ENCODE data around the gene KIAA1217. TPM values are rescaled to one million over a fixed set of nuclear protein-coding genes. Genes with fewer than 3 reads are reported as not detected.
"Not testable (repeated sequence)": the region's sequence is repeated elsewhere in the genome, so short reads cannot be mapped to it uniquely, and the experiment has no call there.

Gene KIAA1217
- total and polyA plus RNA-seq, 12 donors: 10.8 to 73.7 (median 40.8) TPM

DNA sequence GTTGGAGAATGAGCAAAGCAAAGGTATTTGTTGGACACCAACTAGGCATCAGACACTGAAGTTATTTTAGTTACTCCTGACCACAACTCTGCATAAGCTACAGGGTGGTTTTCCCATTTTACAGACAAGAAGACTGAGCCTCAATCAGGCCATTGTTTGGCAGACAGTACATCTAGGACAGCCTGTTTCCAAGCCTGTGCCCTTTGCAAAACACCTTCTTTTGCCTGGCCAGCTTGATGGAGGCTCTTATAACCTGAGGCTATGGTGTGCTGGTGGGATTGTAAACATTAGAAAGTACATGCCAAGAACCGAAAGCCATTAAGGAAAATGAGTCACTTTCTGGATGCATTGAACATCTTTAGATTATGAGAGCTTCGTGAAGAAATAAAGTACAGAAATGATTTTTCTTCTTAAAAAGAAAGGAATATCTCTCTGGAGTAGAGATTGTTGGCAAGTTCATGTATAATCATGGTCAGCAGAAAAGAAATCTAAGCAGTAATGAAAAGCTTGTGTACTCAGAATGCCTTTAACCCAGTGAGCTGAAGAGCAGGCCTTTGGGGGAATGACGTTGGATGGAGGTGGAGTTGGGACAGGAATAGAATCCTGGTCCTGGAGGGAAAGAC is 140.6 kb downstream of the KIAA1217 start:
- H3K4me3 ChIP-seq: no peak overlapping the region
- H3K27ac ChIP-seq: no peak overlapping the region
- WGBS, 4 donors: 67 to 77% (median 74%) methylated on average over 3 of the region's 3 CpGs
- H3K27me3 ChIP-seq: no peaks in the 10 kb centered on the region
- no peaks in the 10 kb centered on the region for H3K36me3 ChIP-seq (replicated peaks in 1 of 2)
- intact Hi-C loops (cut with DNase I): loop anchor here in 1 of 2 donors (10.0 kb wide), 1 partner anchor 145 kb away; the partner anchor contains the start of gene KIAA1217
- H3K9me3 ChIP-seq (replicated peaks in 1 of 3): no peaks in the 10 kb centered on the region
- DNase-seq: no peak
- H3K4me1 ChIP-seq (replicated peaks in 1 of 2): peaks cover 17 to 33% of the 10 kb centered on the region in 2 donors
- no peak for TF ChIP-seq POLR2A (IDR thresholded peaks at IDR 0.05)
- TF ChIP-seq, protein P1, sequence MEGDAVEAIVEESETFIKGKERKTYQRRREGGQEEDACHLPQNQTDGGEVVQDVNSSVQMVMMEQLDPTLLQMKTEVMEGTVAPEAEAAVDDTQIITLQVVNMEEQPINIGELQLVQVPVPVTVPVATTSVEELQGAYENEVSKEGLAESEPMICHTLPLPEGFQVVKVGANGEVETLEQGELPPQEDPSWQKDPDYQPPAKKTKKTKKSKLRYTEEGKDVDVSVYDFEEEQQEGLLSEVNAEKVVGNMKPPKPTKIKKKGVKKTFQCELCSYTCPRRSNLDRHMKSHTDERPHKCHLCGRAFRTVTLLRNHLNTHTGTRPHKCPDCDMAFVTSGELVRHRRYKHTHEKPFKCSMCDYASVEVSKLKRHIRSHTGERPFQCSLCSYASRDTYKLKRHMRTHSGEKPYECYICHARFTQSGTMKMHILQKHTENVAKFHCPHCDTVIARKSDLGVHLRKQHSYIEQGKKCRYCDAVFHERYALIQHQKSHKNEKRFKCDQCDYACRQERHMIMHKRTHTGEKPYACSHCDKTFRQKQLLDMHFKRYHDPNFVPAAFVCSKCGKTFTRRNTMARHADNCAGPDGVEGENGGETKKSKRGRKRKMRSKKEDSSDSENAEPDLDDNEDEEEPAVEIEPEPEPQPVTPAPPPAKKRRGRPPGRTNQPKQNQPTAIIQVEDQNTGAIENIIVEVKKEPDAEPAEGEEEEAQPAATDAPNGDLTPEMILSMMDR (IDR thresholded peaks at IDR 0.05): no peak

DNA sequence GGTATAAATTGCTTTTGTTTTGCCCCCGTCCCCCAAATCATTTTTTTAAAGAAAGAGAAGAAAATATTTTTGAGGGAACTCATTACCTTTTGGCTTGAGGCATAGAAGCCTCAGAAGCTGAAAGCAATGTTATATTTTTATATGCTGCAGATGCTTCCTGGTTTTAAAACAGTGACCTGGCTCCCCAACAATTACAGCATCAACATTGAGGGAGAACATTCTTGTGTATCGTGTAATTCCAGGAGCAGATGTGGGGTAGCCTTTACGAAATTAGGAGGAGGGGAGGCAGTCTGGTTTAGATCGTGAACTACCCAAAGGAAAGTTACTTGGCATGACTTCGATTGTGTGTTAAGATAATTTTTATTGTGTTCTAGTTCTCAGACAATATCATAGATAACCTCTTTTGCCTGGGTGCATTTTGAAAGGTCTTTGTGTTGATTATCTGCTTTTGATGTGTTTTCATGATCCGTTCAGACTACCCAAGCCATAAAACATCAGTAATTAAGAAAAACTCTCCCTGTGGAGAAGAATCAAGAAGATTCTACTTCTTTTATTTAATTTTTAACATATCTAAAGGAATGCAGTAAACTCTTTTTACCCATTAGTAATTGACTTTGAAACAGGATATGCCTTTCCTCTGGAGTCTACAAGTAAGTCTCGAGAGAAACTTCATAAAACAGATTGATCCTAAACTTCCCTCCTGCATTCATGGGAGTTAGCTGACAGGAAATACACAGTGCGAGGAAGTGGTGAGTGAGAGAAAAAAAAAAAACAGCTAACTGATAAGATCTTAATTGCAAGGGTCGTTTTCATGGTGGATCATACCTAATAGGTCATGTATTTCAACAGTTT is 141.4 kb downstream of the KIAA1217 start:
- H3K4me1 ChIP-seq (replicated peaks in 1 of 2): peaks cover 17 to 26% of the 10 kb centered on the region in 2 donors
- no peak overlapping the region for H3K4me3 ChIP-seq
- no peaks in the 10 kb centered on the region for H3K9me3 ChIP-seq (replicated peaks in 1 of 3)
- TF ChIP-seq, protein P1 (IDR thresholded peaks at IDR 0.05): no peak
- TF ChIP-seq POLR2A (IDR thresholded peaks at IDR 0.05): no peak
- H3K27me3 ChIP-seq: no peaks in the 10 kb centered on the region
- intact Hi-C loops (cut with DNase I): loop anchor here in 1 of 2 donors (10.0 kb wide), 1 partner anchor 145 kb away; the partner anchor contains the start of gene KIAA1217
- no peak overlapping the region for H3K27ac ChIP-seq
- no peaks in the 10 kb centered on the region for H3K36me3 ChIP-seq (replicated peaks in 1 of 2)
- WGBS, 4 donors: 57 to 62% (median 59%) methylated on average over 9 of the region's 9 CpGs
- no peak for DNase-seq

DNA sequence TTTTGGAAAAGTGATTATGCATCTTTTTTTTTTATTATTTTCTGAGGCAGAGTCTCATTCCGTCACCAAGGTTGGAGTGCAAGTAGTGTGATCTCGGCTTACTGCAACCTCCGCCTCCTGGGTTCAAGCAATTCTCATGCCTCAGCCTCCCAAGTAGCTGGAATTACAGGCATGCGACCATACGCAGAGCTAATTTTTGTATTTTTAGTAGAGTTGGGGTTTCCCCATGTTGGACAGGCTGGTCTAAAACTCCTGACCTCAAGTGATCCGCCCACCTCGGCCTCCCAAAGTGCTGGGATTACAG is 141.9 kb downstream of the KIAA1217 start:
- DNase-seq; H3K4me3 ChIP-seq; H3K9me3 ChIP-seq (replicated peaks in 1 of 3); H3K27me3 ChIP-seq; H3K36me3 ChIP-seq (replicated peaks in 1 of 2); H3K27ac ChIP-seq: not testable (repeated sequence)
- H3K4me1 ChIP-seq (replicated peaks in 1 of 2): peaks cover 17 to 26% of the 10 kb centered on the region in 2 donors
- intact Hi-C loops (cut with DNase I): loop anchor here in 1 of 2 donors (10.0 kb wide), 1 partner anchor 146 kb away; the partner anchor contains the start of gene KIAA1217
- WGBS, 4 donors: 86 to 92% (median 87%) methylated on average over 7 of the region's 7 CpGs

DNA sequence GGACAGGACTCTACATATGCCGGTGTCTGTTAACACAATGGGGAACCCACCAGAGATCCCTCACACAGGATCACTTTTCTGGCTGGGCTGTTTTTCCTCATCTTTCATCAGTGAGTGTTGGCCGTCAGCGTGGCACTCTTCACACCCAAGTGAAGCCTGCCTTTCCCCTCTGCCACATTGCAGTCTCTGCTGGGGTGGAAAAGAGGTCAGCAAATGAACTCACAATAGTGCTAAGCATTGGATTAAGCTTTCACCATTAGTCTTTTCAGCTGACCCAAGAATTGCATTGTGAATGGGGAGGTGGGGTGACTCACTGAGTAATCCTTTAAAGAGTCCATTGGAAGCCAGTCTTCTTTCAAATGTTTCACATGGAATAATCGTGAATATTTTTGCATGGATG is 143.0 kb downstream of the KIAA1217 start:
- intact Hi-C loops (cut with DNase I): loop anchor here in 1 of 2 donors (10.0 kb wide), 1 partner anchor 147 kb away; the partner anchor contains the start of gene KIAA1217
- 73 to 83% (median 76%) methylated on average over 3 to 4 of the region's 4 CpGs for whole genome bisulfite sequencing, 4 donors

More for the DNA sequence above, 143.0 kb downstream of the KIAA1217 start:
- Histone ChIP-seq H3K9me3 (replicated peaks in 1 of 3) (no peaks in the 10 kb centered on the region), H3K4me1 (replicated peaks in 1 of 2) (peaks cover 17 to 26% of the 10 kb centered on the region in 2 donors), H3K27me3 (no peaks in the 10 kb centered on the region), H3K4me3 (no peak overlapping the region), H3K27ac (peak overlapping the region in 2 of 5 donors; percentile 30), H3K36me3 (replicated peaks in 1 of 2) (no peaks in the 10 kb centered on the region)
- no peak for TF ChIP-seq POLR2A (IDR thresholded peaks at IDR 0.05)
- TF ChIP-seq, protein P1 (IDR thresholded peaks at IDR 0.05): no peak
- DNase-seq: no peak

All from adrenal gland (tissue), 12 donors.